Measurements from ENCODE around the gene HEG1.

HEG1 gene

GRCh38 chr3:125042725-125043406 is 12.9 kb downstream of the HEG1 start:
- Histone ChIP-seq H3K36me3 (ENCODE audit: control insufficient read depth in 1 of 2, insufficient read depth in 2 of 2, low read length in 2 of 2) (peaks cover 0 to 3% of the 10 kb centered on the region in 2 experiments), H3K27ac (ENCODE audit: low read depth, low read length) (peak overlapping the region; percentile 83), H3K79me1 (ENCODE audit: low read length) (peaks cover 22% of the 10 kb centered on the region), H2BK12ac (ENCODE audit: low read length) (peak overlapping the region; percentile 30), H2BK120ac (ENCODE audit: insufficient read depth, low read length, poor library complexity) (peak overlapping the region; percentile 43), H4K12ac (ENCODE audit: low read depth, low read length) (no peak overlapping the region), H3K23ac (ENCODE audit: low read length) (no peak overlapping the region), H3K18ac (ENCODE audit: low read length) (peak overlapping the region; percentile 33), H3K4me3 (ENCODE audit: low read depth, low read length) (no peak overlapping the region), H3K79me2 (ENCODE audit: control insufficient read depth, insufficient read depth, low read length, poor library complexity) (peaks cover 7% of the 10 kb centered on the region), H3K4me1 (ENCODE audit: control insufficient read depth in 1 of 2, insufficient read depth in 2 of 2, low read length in 2 of 2) (peaks cover 30 to 38% of the 10 kb centered on the region in 2 experiments), H3K4ac (ENCODE audit: low read depth, low read length) (peak overlapping the region; percentile 96), H3K14ac (ENCODE audit: low read length) (peak overlapping the region; percentile 67), H3K9ac (ENCODE audit: low read length) (no peak overlapping the region), H2AK5ac (ENCODE audit: low read length) (peak overlapping the region; percentile 38), H3K27me3 (ENCODE audit: insufficient read depth, low read length) (no peaks in the 10 kb centered on the region), H2BK5ac (ENCODE audit: low read depth, low read length, poor library complexity) (peak overlapping the region; percentile 77), H3K4me2 (ENCODE audit: low read length) (peak overlapping the region; percentile 44), H4K91ac (ENCODE audit: low read depth, low read length) (peak overlapping the region; percentile 81), H4K8ac (ENCODE audit: low read depth, low read length) (peak overlapping the region; percentile 37), H3K9me3 (ENCODE audit: insufficient read depth, low read depth, low read length) (no peaks in the 10 kb centered on the region), H2AFZ (ENCODE audit: insufficient read depth, low read length, poor library complexity) (peak overlapping the region; percentile 14)
- no CpG with 5 or more reads among the region's 17 CpGs for WGBS (ENCODE audit: extremely low coverage, insufficient coverage, insufficient read length)
- no peak for DNase-seq

- WGBS (ENCODE audit: extremely low coverage, insufficient coverage, insufficient read length), result no CpG with 5 or more reads among the region's 11 CpGs
- peak overlapping the region; percentile 20 for H3K27ac ChIP-seq (ENCODE audit: low read depth, low read length)
- H3K79me1 ChIP-seq (ENCODE audit: low read length), result peaks cover 22% of the 10 kb centered on the region
- peaks cover 21 to 33% of the 10 kb centered on the region in 2 experiments for H3K4me1 ChIP-seq (ENCODE audit: control insufficient read depth in 1 of 2, insufficient read depth in 2 of 2, low read length in 2 of 2)
- no peak overlapping the region for H3K9ac ChIP-seq (ENCODE audit: low read length)
- no peak overlapping the region for H2BK12ac ChIP-seq (ENCODE audit: low read length)
- H3K4ac ChIP-seq (ENCODE audit: low read depth, low read length), result peak overlapping the region; percentile 70
- no peak overlapping the region for H3K14ac ChIP-seq (ENCODE audit: low read length)
- no peak overlapping the region for H3K18ac ChIP-seq (ENCODE audit: low read length)
- no peak overlapping the region for H3K4me3 ChIP-seq (ENCODE audit: low read depth, low read length)
- no peak overlapping the region for H3K23ac ChIP-seq (ENCODE audit: low read length)
- H3K4me2 ChIP-seq (ENCODE audit: low read length), result peak overlapping the region; percentile 7
- H2AK5ac ChIP-seq (ENCODE audit: low read length), result no peak overlapping the region
- H3K27me3 ChIP-seq (ENCODE audit: insufficient read depth, low read length), result no peaks in the 10 kb centered on the region
- no peak overlapping the region for H2BK120ac ChIP-seq (ENCODE audit: insufficient read depth, low read length, poor library complexity)
- DNase-seq, result no peak
- no peak overlapping the region for H2AFZ ChIP-seq (ENCODE audit: insufficient read depth, low read length, poor library complexity)
- peaks cover 7% of the 10 kb centered on the region for H3K79me2 ChIP-seq (ENCODE audit: control insufficient read depth, insufficient read depth, low read length, poor library complexity)
- H3K9me3 ChIP-seq (ENCODE audit: insufficient read depth, low read depth, low read length), result no peaks in the 10 kb centered on the region
- H4K12ac ChIP-seq (ENCODE audit: low read depth, low read length), result no peak overlapping the region
- no peaks in the 10 kb centered on the region for H3K36me3 ChIP-seq (ENCODE audit: control insufficient read depth in 1 of 2, insufficient read depth in 2 of 2, low read length in 2 of 2)
- no peak overlapping the region for H4K91ac ChIP-seq (ENCODE audit: low read depth, low read length)
- no peak overlapping the region for H2BK5ac ChIP-seq (ENCODE audit: low read depth, low read length, poor library complexity)
- H4K8ac ChIP-seq (ENCODE audit: low read depth, low read length), result no peak overlapping the region
These were observed 16.4 kb downstream of the HEG1 start for GRCh38 chr3:125039131-125040100.

- Histone ChIP-seq H3K4me1 (ENCODE audit: control insufficient read depth in 1 of 2, insufficient read depth in 2 of 2, low read length in 2 of 2) (peaks cover 12 to 23% of the 10 kb centered on the region in 2 experiments), H3K9me3 (ENCODE audit: insufficient read depth, low read depth, low read length) (no peaks in the 10 kb centered on the region), H3K27me3 (ENCODE audit: insufficient read depth, low read length) (no peaks in the 10 kb centered on the region), H3K27ac (ENCODE audit: low read depth, low read length) (no peak overlapping the region), H2BK12ac (ENCODE audit: low read length) (no peak overlapping the region), H3K23ac (ENCODE audit: low read length) (peak overlapping the region; percentile 5), H3K79me2 (ENCODE audit: control insufficient read depth, insufficient read depth, low read length, poor library complexity) (peaks cover 7% of the 10 kb centered on the region), H3K18ac (ENCODE audit: low read length) (peak overlapping the region; percentile 26), H2BK5ac (ENCODE audit: low read depth, low read length, poor library complexity) (no peak overlapping the region), H3K4me3 (ENCODE audit: low read depth, low read length) (no peak overlapping the region), H4K8ac (ENCODE audit: low read depth, low read length) (no peak overlapping the region), H2BK120ac (ENCODE audit: insufficient read depth, low read length, poor library complexity) (no peak overlapping the region), H3K79me1 (ENCODE audit: low read length) (peaks cover 13% of the 10 kb centered on the region), H3K4ac (ENCODE audit: low read depth, low read length) (peak overlapping the region; percentile 56), H4K91ac (ENCODE audit: low read depth, low read length) (no peak overlapping the region), H3K14ac (ENCODE audit: low read length) (no peak overlapping the region), H3K36me3 (ENCODE audit: control insufficient read depth in 1 of 2, insufficient read depth in 2 of 2, low read length in 2 of 2) (no peaks in the 10 kb centered on the region), H2AFZ (ENCODE audit: insufficient read depth, low read length, poor library complexity) (no peak overlapping the region), H2AK5ac (ENCODE audit: low read length) (no peak overlapping the region), H3K4me2 (ENCODE audit: low read length) (no peak overlapping the region), H3K9ac (ENCODE audit: low read length) (no peak overlapping the region), H4K12ac (ENCODE audit: low read depth, low read length) (no peak overlapping the region)
- WGBS (ENCODE audit: extremely low coverage, insufficient coverage, insufficient read length), result no CpG with 5 or more reads among the region's 2 CpGs
- DNase-seq, result peak in 1 of 2 donors; percentile 26
These were observed 18.2 kb downstream of the HEG1 start for GRCh38 chr3:125037498-125038150.

- WGBS (ENCODE audit: extremely low coverage, insufficient coverage, insufficient read length), result no CpG with 5 or more reads among the region's 5 CpGs
- Histone ChIP-seq H3K23ac (ENCODE audit: low read length) (no peak overlapping the region), H2BK12ac (ENCODE audit: low read length) (no peak overlapping the region), H2AFZ (ENCODE audit: insufficient read depth, low read length, poor library complexity) (no peak overlapping the region), H3K9ac (ENCODE audit: low read length) (no peak overlapping the region), H2AK5ac (ENCODE audit: low read length) (no peak overlapping the region), H2BK5ac (ENCODE audit: low read depth, low read length, poor library complexity) (no peak overlapping the region), H4K12ac (ENCODE audit: low read depth, low read length) (no peak overlapping the region), H3K79me2 (ENCODE audit: control insufficient read depth, insufficient read depth, low read length, poor library complexity) (peaks cover 3% of the 10 kb centered on the region), H3K79me1 (ENCODE audit: low read length) (peaks cover 4% of the 10 kb centered on the region), H3K27ac (ENCODE audit: low read depth, low read length) (no peak overlapping the region), H4K8ac (ENCODE audit: low read depth, low read length) (no peak overlapping the region), H3K27me3 (ENCODE audit: insufficient read depth, low read length) (no peaks in the 10 kb centered on the region), H2BK120ac (ENCODE audit: insufficient read depth, low read length, poor library complexity) (no peak overlapping the region), H3K4me1 (ENCODE audit: control insufficient read depth in 1 of 2, insufficient read depth in 2 of 2, low read length in 2 of 2) (peaks cover 8 to 25% of the 10 kb centered on the region in 2 experiments), H3K4me3 (ENCODE audit: low read depth, low read length) (no peak overlapping the region), H3K36me3 (ENCODE audit: control insufficient read depth in 1 of 2, insufficient read depth in 2 of 2, low read length in 2 of 2) (no peaks in the 10 kb centered on the region), H3K9me3 (ENCODE audit: insufficient read depth, low read depth, low read length) (no peaks in the 10 kb centered on the region), H3K18ac (ENCODE audit: low read length) (no peak overlapping the region), H3K4ac (ENCODE audit: low read depth, low read length) (no peak overlapping the region), H3K14ac (ENCODE audit: low read length) (no peak overlapping the region), H4K91ac (ENCODE audit: low read depth, low read length) (no peak overlapping the region), H3K4me2 (ENCODE audit: low read length) (no peak overlapping the region)
- no peak for DNase-seq
These were observed 20.6 kb downstream of the HEG1 start for GRCh38 chr3:125035217-125035616.

Measured in trophoblast cell (in vitro differentiated cells and primary cell).